OCI-LY7 (cell line): ENCODE results near the gene TWIST2. TPM values are rescaled to one million over a fixed set of nuclear protein-coding genes. Genes with fewer than 3 reads are reported as not detected.

Experiments used
- BruUV-seq: library from RNA; stranded (reverse); fragments of 400-500 nt; replicated peaks from 2 replicates; lab custom pipeline; 2021; lab: Mats Ljungman, UMichigan
- CTCF ChIA-PET: fragments of 300-600 bp; sonication (Branson Sonifier 250); formaldehyde crosslinking; loops from one replicate; lab custom pipeline; 2022; ENCODE audit warnings: antibody characterized with exemption; ENCODE audit not compliant: unreplicated experiment; lab: Charles Lee
- POLR2A ChIA-PET: fragments of 300-600 bp; sonication (Branson Sonifier 250); formaldehyde crosslinking; loops from one replicate; lab custom pipeline; 2022; ENCODE audit warnings: antibody characterized with exemption; lab: Charles Lee
- DNase-seq: peaks from one replicate; pipeline ENCODE4 v3.0.0-alpha.2; 2015; ENCODE audit warnings: low spot score
- H2AFZ ChIP-seq: fragments of 200-600 bp; sonication (generic), shearing (Covaris generic); 2 replicates; pipeline ENCODE4 v1.6.1; 2014; ENCODE audit warnings: mild to moderate bottlenecking, antibody characterized with exemption, low read length, moderate library complexity
- H3K27ac ChIP-seq: fragments of 200-600 bp; sonication (generic); 2 replicates; pipeline ENCODE4 v1.5.1; 2014; ENCODE audit warnings: mixed run types, low read depth, mild to moderate bottlenecking, moderate library complexity, low read length, inconsistent platforms; ENCODE audit not compliant: poor library complexity, severe bottlenecking
- H3K36me3 ChIP-seq: fragments of 200-600 bp; sonication (generic); 2 replicates; pipeline ENCODE4 v1.6.1; 2014; ENCODE audit warnings: mild to moderate bottlenecking, antibody characterized with exemption, low read length, moderate library complexity, mixed read lengths; ENCODE audit not compliant: insufficient read depth
- H3K4me1 ChIP-seq: fragments of 200-600 bp; sonication (generic); 2 replicates; pipeline ENCODE4 v1.5.1; 2014; ENCODE audit warnings: mild to moderate bottlenecking, low read length; ENCODE audit not compliant: insufficient read depth, poor library complexity, severe bottlenecking
- H3K4me2 ChIP-seq: fragments of 200-600 bp; sonication (generic); 2 replicates; pipeline ENCODE4 v1.6.1; 2014; ENCODE audit warnings: mild to moderate bottlenecking, low read length
- H3K4me3 ChIP-seq: fragments of 200-600 bp; sonication (generic); 2 replicates; pipeline ENCODE4 v1.5.1; 2014; ENCODE audit warnings: mild to moderate bottlenecking, low read depth, low read length; ENCODE audit not compliant: poor library complexity, severe bottlenecking
- H3K79me2 ChIP-seq: fragments of 200-600 bp; sonication (generic); 2 replicates; pipeline ENCODE4 v1.6.1; 2016; ENCODE audit warnings: low read depth, mild to moderate bottlenecking, low read length, moderate library complexity, mixed read lengths; ENCODE audit not compliant: insufficient read depth
- H3K9me2 ChIP-seq: fragments of 200-600 bp; sonication (generic); 2 replicates; pipeline ENCODE4 v1.6.1; 2016; ENCODE audit warnings: mild to moderate bottlenecking, low read length, mixed read lengths; ENCODE audit not compliant: insufficient read depth
- H3K9me3 ChIP-seq: fragments of 200-600 bp; sonication (generic); 2 replicates; pipeline ENCODE4 v1.6.1; 2014; ENCODE audit warnings: mild to moderate bottlenecking, mixed run types, low read length, mixed read lengths
- H4K20me1 ChIP-seq: fragments of 200-600 bp; sonication (generic); 2 replicates; pipeline ENCODE4 v1.6.1; 2014; ENCODE audit warnings: mild to moderate bottlenecking, antibody characterized with exemption, low read length, moderate library complexity, mixed read lengths; ENCODE audit not compliant: insufficient read depth
- CTCF ChIP-seq: fragments of 200-600 bp; sonication (generic); conservative IDR thresholded peaks from 2 replicates; pipeline ENCODE4 v1.5.1; 2014; ENCODE audit warnings: mild to moderate bottlenecking, antibody characterized with exemption, low read length, moderate library complexity, mixed read lengths
- EZH2phosphoT487 ChIP-seq: fragments of 200-600 bp; sonication (generic); IDR thresholded peaks from 2 replicates; pipeline ENCODE4 v1.6.1; 2018; ENCODE audit warnings: low read depth, borderline replicate concordance, mild to moderate bottlenecking, mixed run types, antibody characterized with exemption, low read length, moderate library complexity, mixed read lengths
- intact Hi-C: fragments of 100-400 bp; cut with micrococcal nuclease; formaldehyde crosslinking; loops from one replicate; pipeline ENCODE4 v1.10.0; 2022; ENCODE audit not compliant: unreplicated experiment
- total RNA-seq, 2 experiments: library from RNA; depleted of rRNA in 1 of 2; stranded (reverse); fragments of >200 nt in 1 of 2; shearing (Covaris generic) in 1 of 2; gene quantifications; 2 replicates each; pipeline ENCODE4 v1.2.3, GENCODE V29; 2014 to 2022

TWIST2 gene
- total RNA-seq, 2 experiments from 2014 or later: not detected

DNA sequence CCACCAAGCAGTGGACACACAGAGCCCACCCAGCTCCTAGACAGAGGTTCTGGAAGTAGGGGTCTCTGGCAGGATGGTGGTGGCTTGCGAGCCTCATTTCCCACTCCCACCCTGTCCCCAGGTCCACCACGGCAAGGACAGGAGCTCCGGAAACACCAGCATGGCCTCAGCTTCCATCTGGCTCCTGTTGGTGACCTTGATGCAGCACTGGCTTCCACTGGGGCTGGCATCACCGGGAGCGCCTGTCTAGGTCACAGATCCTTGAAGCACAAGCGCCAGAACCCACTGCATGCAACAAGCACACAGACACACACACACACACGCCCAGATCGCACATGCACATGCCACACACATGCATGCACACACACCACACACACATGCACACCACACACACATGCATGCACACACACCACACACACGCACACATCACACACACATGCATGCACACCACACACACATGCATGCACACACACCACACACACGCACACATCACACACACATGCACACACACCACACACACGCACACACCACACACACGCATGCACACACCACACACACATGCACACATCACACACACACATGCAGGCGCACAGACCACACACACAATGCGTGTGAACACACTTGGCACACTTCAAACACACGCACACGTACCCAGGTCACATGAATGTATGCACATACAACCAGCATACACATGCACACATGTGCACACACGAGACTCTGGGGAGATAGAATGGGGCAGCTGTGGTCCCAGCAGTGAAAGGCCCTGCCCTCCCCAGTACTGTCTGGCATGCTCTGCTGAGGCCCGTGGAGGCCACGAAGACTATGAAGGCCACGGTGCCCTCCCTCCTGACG lies 63.7 kb downstream of the TWIST2 start:
- DNase-seq: no peak
- Histone ChIP-seq H4K20me1 (no peaks in the 10 kb centered on the region), H3K36me3 (no peaks in the 10 kb centered on the region), H3K4me3 (no peak overlapping the region), H3K79me2 (no peaks in the 10 kb centered on the region), H3K9me2 (no peaks in the 10 kb centered on the region), H3K4me1 (no peaks in the 10 kb centered on the region), H3K27ac (no peak overlapping the region), H3K9me3 (peaks cover 8% of the 10 kb centered on the region), H2AFZ (no peak overlapping the region), H3K4me2 (no peak overlapping the region)
- POLR2A ChIA-PET: no interaction called here
- TF ChIP-seq CTCF (no peak), EZH2phosphoT487 (no peak)
- BruUV-seq: no TSS peak
- CTCF ChIA-PET: no interaction called here
- intact Hi-C loops: no loop called here

GRCh38 chr2:238912228-238912915 lies 64.5 kb downstream of the TWIST2 start:
- Histone ChIP-seq H2AFZ (no peak overlapping the region), H4K20me1 (no peaks in the 10 kb centered on the region), H3K4me3 (no peak overlapping the region), H3K4me2 (no peak overlapping the region), H3K27ac (no peak overlapping the region), H3K9me2 (no peaks in the 10 kb centered on the region), H3K79me2 (no peaks in the 10 kb centered on the region), H3K36me3 (no peaks in the 10 kb centered on the region), H3K4me1 (no peaks in the 10 kb centered on the region), H3K9me3 (peaks cover 8% of the 10 kb centered on the region)
- ChIA-PET CTCF (no interaction called here), POLR2A (no interaction called here)
- intact Hi-C loops: no loop called here
- TF ChIP-seq EZH2phosphoT487 (no peak), CTCF (no peak)
- no peak for DNase-seq
- BruUV-seq: no TSS peak
